GM12873 (cell line): ENCODE measurements around the gene CXCL16.

Experiments used
- TF ChIP-seq, protein P1 (sequence below): IDR thresholded peaks from 2 replicates; pipeline ENCODE4 v1.5.1; 2012; ENCODE audit warnings: low read depth, mild to moderate bottlenecking, moderate library complexity, low read length, control low read depth; ENCODE audit not compliant: insufficient read depth; ENCODE audit errors: missing control alignments

CXCL16 gene

DNA sequence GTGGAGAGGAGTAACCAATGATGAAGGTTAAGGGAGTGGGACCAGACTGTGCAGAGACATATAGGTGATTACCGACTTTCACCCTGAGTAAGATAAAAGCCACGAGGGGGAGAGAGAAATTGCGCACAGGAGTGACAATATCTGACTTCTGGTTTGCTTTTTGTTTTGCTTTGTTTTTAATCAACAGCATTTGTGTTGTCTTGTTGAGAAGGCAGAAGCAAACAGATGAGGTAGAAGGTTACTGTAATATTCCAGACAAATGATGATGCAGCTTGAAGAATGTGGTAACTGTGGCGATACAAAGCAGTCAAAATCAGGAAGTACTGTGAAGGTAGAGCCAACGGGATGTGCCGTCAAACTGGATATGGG is 43.3 kb downstream of the CXCL16 start:
- TF ChIP-seq, protein P1, sequence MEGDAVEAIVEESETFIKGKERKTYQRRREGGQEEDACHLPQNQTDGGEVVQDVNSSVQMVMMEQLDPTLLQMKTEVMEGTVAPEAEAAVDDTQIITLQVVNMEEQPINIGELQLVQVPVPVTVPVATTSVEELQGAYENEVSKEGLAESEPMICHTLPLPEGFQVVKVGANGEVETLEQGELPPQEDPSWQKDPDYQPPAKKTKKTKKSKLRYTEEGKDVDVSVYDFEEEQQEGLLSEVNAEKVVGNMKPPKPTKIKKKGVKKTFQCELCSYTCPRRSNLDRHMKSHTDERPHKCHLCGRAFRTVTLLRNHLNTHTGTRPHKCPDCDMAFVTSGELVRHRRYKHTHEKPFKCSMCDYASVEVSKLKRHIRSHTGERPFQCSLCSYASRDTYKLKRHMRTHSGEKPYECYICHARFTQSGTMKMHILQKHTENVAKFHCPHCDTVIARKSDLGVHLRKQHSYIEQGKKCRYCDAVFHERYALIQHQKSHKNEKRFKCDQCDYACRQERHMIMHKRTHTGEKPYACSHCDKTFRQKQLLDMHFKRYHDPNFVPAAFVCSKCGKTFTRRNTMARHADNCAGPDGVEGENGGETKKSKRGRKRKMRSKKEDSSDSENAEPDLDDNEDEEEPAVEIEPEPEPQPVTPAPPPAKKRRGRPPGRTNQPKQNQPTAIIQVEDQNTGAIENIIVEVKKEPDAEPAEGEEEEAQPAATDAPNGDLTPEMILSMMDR, result peak; percentile 18

DNA sequence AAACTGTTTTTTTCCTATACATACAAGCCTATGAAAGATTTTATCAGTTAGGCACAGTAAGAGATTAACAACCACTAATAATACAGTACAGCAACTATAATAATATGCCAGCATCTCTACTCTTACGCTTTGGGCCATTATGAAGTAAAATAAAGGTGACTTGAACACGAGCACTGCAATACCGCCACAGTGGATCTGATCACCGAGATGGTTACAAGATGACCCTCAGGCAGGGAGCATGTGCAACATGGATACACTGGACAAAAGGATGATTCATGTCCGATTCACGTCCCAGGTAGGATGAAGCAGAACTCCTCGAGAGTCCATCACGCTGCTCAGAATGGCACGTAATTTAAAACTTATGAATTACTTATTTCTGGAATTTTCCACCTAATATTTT is 46.3 kb downstream of the CXCL16 start:
- TF ChIP-seq, protein P1, result no peak

DNA sequence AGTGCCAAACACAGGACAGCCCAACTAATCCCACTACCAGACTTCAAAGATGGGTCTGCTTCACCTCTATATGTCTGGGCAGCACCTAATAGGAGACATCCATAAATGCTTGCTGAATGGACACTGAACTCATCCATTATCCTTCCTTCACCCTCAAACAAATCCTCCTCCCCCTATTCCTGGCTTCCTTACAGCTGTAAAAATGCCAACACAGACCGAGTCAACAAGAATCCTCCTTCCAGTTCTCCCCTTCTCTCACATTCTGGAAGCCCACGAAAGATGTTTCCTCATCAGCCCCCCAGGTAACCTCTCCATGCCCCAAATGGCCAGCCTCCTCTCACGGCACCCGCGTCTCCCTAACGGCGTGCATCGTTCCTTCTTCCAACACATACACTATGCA is 48.0 kb downstream of the CXCL16 start:
- TF ChIP-seq, protein P1, result no peak

DNA sequence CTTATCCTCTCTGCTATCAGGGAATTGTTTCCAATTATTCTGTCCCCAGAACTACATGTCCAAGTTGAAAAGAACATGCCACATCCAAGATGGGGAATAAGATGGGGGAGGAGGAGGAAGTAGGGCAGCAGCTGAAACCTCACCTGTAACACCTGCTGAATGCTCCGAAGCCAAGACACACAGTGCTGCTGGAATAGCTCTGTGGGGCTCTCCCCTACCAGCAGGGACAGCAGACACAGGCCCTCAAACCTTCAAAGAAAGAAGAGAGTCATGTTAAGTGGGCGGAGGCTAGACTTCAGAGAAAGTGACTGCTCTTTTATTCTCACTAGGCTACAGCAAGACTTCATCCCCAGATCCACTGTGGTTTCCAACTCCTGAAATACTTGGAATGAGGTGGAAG is 49.0 kb downstream of the CXCL16 start:
- TF ChIP-seq, protein P1, result no peak
